Uterus (tissue), 2 donors: Measurements from ENCODE around the gene RAPSN.

Experiments used
- POLR2A ChIP-seq, 2 donors: fragments of 450-650 bp; IDR thresholded peaks; one replicate each; pipeline ENCODE4 v1.6.1; 2016; ENCODE audit warnings: antibody characterized with exemption in 2 of 2, mild to moderate bottlenecking in 1 of 2, moderate library complexity in 1 of 2
- TF ChIP-seq, protein P1 (sequence below), 4 experiments: fragments of 200-600 bp in 2 of 4; fragments of 450-650 bp in 2 of 4; sonication (generic) in 2 of 4; IDR thresholded peaks; one replicate each; pipeline ENCODE4 v1.5.1; 2016 to 2019; ENCODE audit warnings: antibody characterized with exemption in 4 of 4, mild to moderate bottlenecking in 2 of 4, moderate library complexity in 1 of 4

GRCh38 chr11:47469361-47470179 is 20.6 kb upstream of the RAPSN start:
- no peak for TF ChIP-seq POLR2A (IDR thresholded peaks at IDR 0.05)
- TF ChIP-seq, protein P1, sequence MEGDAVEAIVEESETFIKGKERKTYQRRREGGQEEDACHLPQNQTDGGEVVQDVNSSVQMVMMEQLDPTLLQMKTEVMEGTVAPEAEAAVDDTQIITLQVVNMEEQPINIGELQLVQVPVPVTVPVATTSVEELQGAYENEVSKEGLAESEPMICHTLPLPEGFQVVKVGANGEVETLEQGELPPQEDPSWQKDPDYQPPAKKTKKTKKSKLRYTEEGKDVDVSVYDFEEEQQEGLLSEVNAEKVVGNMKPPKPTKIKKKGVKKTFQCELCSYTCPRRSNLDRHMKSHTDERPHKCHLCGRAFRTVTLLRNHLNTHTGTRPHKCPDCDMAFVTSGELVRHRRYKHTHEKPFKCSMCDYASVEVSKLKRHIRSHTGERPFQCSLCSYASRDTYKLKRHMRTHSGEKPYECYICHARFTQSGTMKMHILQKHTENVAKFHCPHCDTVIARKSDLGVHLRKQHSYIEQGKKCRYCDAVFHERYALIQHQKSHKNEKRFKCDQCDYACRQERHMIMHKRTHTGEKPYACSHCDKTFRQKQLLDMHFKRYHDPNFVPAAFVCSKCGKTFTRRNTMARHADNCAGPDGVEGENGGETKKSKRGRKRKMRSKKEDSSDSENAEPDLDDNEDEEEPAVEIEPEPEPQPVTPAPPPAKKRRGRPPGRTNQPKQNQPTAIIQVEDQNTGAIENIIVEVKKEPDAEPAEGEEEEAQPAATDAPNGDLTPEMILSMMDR (IDR thresholded peaks at IDR 0.05), result no peak
